Measurements from ENCODE around the gene CSH1. TPM values are rescaled to one million over a fixed set of nuclear protein-coding genes. Genes with fewer than 3 reads are reported as not detected.
"Not testable (repeated sequence)": the region's sequence is repeated elsewhere in the genome, so short reads cannot be mapped to it uniquely, and the experiment has no call there.

Gene CSH1
- total and polyA plus RNA-seq, 7 donors, result not detected

GRCh38 chr17:63918305-63918704, 21.9 kb upstream of the CSH1 start:
- H3K27me3 ChIP-seq (ENCODE audit: insufficient read depth in 3 of 3, low read length in 2 of 3), result no peaks in the 10 kb centered on the region
- H3K9me3 ChIP-seq, result no peaks in the 10 kb centered on the region
- H3K4me1 ChIP-seq, result no peaks in the 10 kb centered on the region
- no peaks in the 10 kb centered on the region for H3K36me3 ChIP-seq (ENCODE audit: insufficient read depth in 1 of 2, low read depth in 1 of 2)
- WGBS, 3 donors, result 54 to 65% (median 56%) methylated on average over 10 of the region's 10 CpGs
- H3K4me3 ChIP-seq, result no peak overlapping the region
- ATAC-seq (no peak), DNase-seq (no peak)
- TF ChIP-seq CTCF (IDR thresholded peaks at IDR 0.05), result no peak
- no peak overlapping the region for H3K27ac ChIP-seq
- intact Hi-C loops (cut with DNase I), result loop anchor here (2.0 to 10.0 kb wide), 3 partner anchors 72 to 216 kb away; partner anchors contain the start of gene ERN1 (in 1 of the 2)

DNA sequence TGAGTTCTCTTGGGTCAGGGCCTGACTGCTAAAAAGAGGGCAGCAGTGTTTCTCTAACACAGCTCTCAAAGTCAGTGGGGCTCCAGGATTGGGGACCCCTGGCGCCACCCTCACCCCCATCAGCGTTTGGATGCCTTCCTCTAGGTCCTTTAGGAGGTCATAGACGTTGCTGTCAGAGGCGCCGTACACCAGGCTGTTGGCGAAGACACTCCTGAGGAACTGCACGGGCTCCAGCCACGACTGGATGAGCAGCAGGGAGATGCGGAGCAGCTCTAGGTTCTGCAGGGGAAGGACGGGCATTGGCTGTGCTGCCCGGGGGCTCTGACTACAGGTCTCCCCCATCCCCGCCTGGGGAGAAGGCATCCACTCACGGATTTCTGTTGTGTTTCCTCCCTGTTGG, 21.3 kb upstream of the CSH1 start:
- DNase-seq, result no peak
- no peak for ATAC-seq
- WGBS, 3 donors, result 74 to 90% (median 85%) methylated on average over 13 of the region's 13 CpGs
- no peaks in the 10 kb centered on the region for H3K9me3 ChIP-seq
- H3K27ac ChIP-seq, result no peak overlapping the region
- intact Hi-C loops (cut with DNase I), result loop anchor here (2.0 to 10.0 kb wide), 3 partner anchors 73 to 217 kb away; partner anchors contain the start of gene ERN1 (in 1 of the 2)
- H3K4me3 ChIP-seq, result no peak overlapping the region
- no peak for TF ChIP-seq CTCF (IDR thresholded peaks at IDR 0.05)
- no peaks in the 10 kb centered on the region for H3K36me3 ChIP-seq (ENCODE audit: insufficient read depth in 1 of 2, low read depth in 1 of 2)
- no peaks in the 10 kb centered on the region for H3K4me1 ChIP-seq
- no peaks in the 10 kb centered on the region for H3K27me3 ChIP-seq (ENCODE audit: insufficient read depth in 3 of 3, low read length in 2 of 3)

- H3K4me3 ChIP-seq; H3K27ac ChIP-seq; H3K9me3 ChIP-seq; H3K27me3 ChIP-seq (ENCODE audit: insufficient read depth in 3 of 3, low read length in 2 of 3); DNase-seq; H3K36me3 ChIP-seq (ENCODE audit: insufficient read depth in 1 of 2, low read depth in 1 of 2); H3K4me1 ChIP-seq; ATAC-seq: not testable (repeated sequence)
- intact Hi-C loops (cut with DNase I), result loop anchor here in 1 of 2 donors (10.0 kb wide), 1 partner anchor 218 kb away; the partner anchor contains the start of gene ERN1
- 87 to 93% (median 89%) methylated on average over 8 to 11 of the region's 11 CpGs for WGBS, 3 donors
Measured at GRCh38 chr17:63917206-63917605, 20.8 kb upstream of the CSH1 start.

GRCh38 chr17:63916566-63917185, 20.3 kb upstream of the CSH1 start:
- no peak for TF ChIP-seq CTCF (IDR thresholded peaks at IDR 0.05)
- peak in 1 of 4 donors; percentile 44 for ATAC-seq

DNA sequence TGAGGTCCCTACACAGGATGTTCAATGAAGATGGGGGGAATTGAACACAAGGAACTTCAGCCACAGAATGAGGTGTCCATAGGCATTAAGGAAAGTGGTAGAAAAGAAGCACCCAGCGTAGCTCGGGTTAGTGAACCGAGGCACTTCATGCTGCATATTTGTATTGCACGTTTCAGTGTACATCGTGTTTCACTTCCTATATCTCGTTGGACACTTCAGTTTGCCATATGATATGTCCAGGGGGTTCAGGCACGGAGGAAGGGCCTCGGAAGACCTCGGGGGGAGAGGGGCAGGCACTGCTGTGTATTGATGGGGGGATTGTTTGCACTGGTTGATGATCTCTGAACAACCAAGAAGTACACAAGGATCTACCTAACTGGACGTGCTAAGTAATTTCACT, 19.4 kb upstream of the CSH1 start:
- not testable (repeated sequence) for H3K4me3 ChIP-seq; ATAC-seq; H3K36me3 ChIP-seq (ENCODE audit: insufficient read depth in 1 of 2, low read depth in 1 of 2); H3K9me3 ChIP-seq; H3K27me3 ChIP-seq (ENCODE audit: insufficient read depth in 3 of 3, low read length in 2 of 3); H3K27ac ChIP-seq; DNase-seq; H3K4me1 ChIP-seq
- intact Hi-C loops (cut with DNase I), result loop anchor here in 1 of 2 donors (10.0 kb wide), 1 partner anchor 219 kb away; the partner anchor contains the start of gene ERN1
- 71 to 79% (median 76%) methylated on average over 10 of the region's 10 CpGs for WGBS, 3 donors

More at GRCh38 chr17:63916566-63917185, 20.3 kb upstream of the CSH1 start:
- Histone ChIP-seq H3K27me3 (ENCODE audit: insufficient read depth in 3 of 3, low read length in 2 of 3) (no peaks in the 10 kb centered on the region), H3K27ac (no peak overlapping the region), H3K36me3 (ENCODE audit: insufficient read depth in 1 of 2, low read depth in 1 of 2) (no peaks in the 10 kb centered on the region), H3K4me3 (no peak overlapping the region), H3K4me1 (no peaks in the 10 kb centered on the region), H3K9me3 (no peaks in the 10 kb centered on the region)
- 76 to 80% (median 76%) methylated on average over 12 of the region's 12 CpGs for WGBS, 3 donors
- DNase-seq, result no peak
- intact Hi-C loops (cut with DNase I), result loop anchor here in 1 of 2 donors (10.0 kb wide), 1 partner anchor 218 kb away; the partner anchor contains the start of gene ERN1

Data from psoas muscle (tissue), 8 donors.